Endothelial cell of umbilical vein (primary cell): ENCODE data around the gene KCNJ5. TPM values are rescaled to one million over a fixed set of nuclear protein-coding genes. Genes with fewer than 3 reads are reported as not detected.

Source experiments
- BruUV-seq: library from RNA; stranded (reverse); fragments of 400-500 nt; replicated peaks from 2 replicates; lab custom pipeline; 2021; lab: Mats Ljungman, UMichigan
- CTCF ChIA-PET: fragments of 300-600, 350-600 bp; sonication (Branson Sonifier 250); formaldehyde crosslinking; loops from one replicate; lab custom pipeline; 2021; ENCODE audit warnings: antibody characterized with exemption, inconsistent platforms; lab: Charles Lee
- POLR2A ChIA-PET: fragments of 300-600, 350-600 bp; sonication (Branson Sonifier 250); formaldehyde crosslinking; loops from one replicate; lab custom pipeline; 2021; ENCODE audit warnings: antibody characterized with exemption, inconsistent platforms; lab: Charles Lee
- DNase-seq: peaks from one replicate; pipeline ENCODE4 v3.0.0-alpha.2; 2011; ENCODE audit warnings: low read depth, low spot score
- FAIRE-seq: peaks from 2 replicates; lab custom pipeline; 2011; peaks lifted over from hg19 to GRCh38; lab: Jason Lieb, UNC
- H2AFZ ChIP-seq: 2 replicates; pipeline ENCODE4 v1.6.0; 2012; ENCODE audit warnings: low read depth, low read length, control low read depth, inconsistent platforms
- H3K27ac ChIP-seq: 2 replicates; pipeline ENCODE4 v1.5.1; 2011; ENCODE audit warnings: low read depth, mild to moderate bottlenecking, control low read depth, low read length, moderate library complexity; ENCODE audit not compliant: insufficient read depth
- H3K27me3 ChIP-seq, 2 experiments: 2 replicates each; pipeline versions ENCODE4 v1.6.0 to v1.6.1; 2011; ENCODE audit warnings: low read length in 2 of 2, mixed read lengths in 1 of 2; ENCODE audit not compliant: control insufficient read depth in 2 of 2, insufficient read depth in 2 of 2
- H3K36me3 ChIP-seq, 2 experiments: 2 replicates in 1 of 2; 3 replicates in 1 of 2; pipeline ENCODE4 v1.5.1; 2011; ENCODE audit warnings: low read length in 2 of 2, mild to moderate bottlenecking in 1 of 2, moderate library complexity in 1 of 2; ENCODE audit not compliant: control insufficient read depth in 2 of 2, insufficient read depth in 2 of 2; ENCODE audit errors: extremely low read depth in 1 of 2
- H3K4me1 ChIP-seq: 3 replicates; pipeline ENCODE4 v1.5.1; 2011; ENCODE audit warnings: mild to moderate bottlenecking, low read length; ENCODE audit not compliant: control insufficient read depth, insufficient read depth; ENCODE audit errors: extremely low read depth
- H3K4me2 ChIP-seq: 2 replicates; pipeline ENCODE4 v1.6.1; 2011; ENCODE audit warnings: low read length, control low read depth, mixed read lengths; ENCODE audit not compliant: insufficient read depth
- H3K4me3 ChIP-seq, 3 experiments: fragments of 200-600 bp in 1 of 3; sonication (generic), shearing (Covaris generic) in 1 of 3; replicated peaks in 1 of 3; 2 replicates each; pipeline ENCODE4 v1.5.1; 2011 to 2016; ENCODE audit warnings: control low read depth in 3 of 3, low read length in 3 of 3, mild to moderate bottlenecking in 2 of 3, inconsistent platforms in 1 of 3, low read depth in 1 of 3, moderate library complexity in 1 of 3; ENCODE audit not compliant: insufficient read depth in 1 of 3
- H3K79me2 ChIP-seq: 2 replicates; pipeline ENCODE4 v1.6.0; 2012; ENCODE audit warnings: low read length, inconsistent platforms; ENCODE audit not compliant: control insufficient read depth, insufficient read depth
- H3K9ac ChIP-seq: replicated peaks from 2 replicates; pipeline ENCODE3; 2011; ENCODE audit warnings: low read length, control low read depth; ENCODE audit not compliant: insufficient read depth; ENCODE audit errors: extremely low read depth
- H3K9me1 ChIP-seq: replicated peaks from 3 replicates; pipeline ENCODE4 v1.6.0; 2011; ENCODE audit warnings: mild to moderate bottlenecking, low read length; ENCODE audit not compliant: control insufficient read depth, insufficient read depth; ENCODE audit errors: extremely low read depth
- H3K9me3 ChIP-seq: replicated peaks from 2 replicates; pipeline ENCODE4 v1.5.1; 2012; ENCODE audit warnings: low read length, inconsistent platforms; ENCODE audit not compliant: control insufficient read depth, insufficient read depth
- H4K20me1 ChIP-seq: replicated peaks from 2 replicates; pipeline ENCODE3; 2011; ENCODE audit warnings: mild to moderate bottlenecking, low read length; ENCODE audit not compliant: control insufficient read depth, insufficient read depth; ENCODE audit errors: extremely low read depth
- CTCF ChIP-seq, 2 donors: IDR thresholded peaks; 1 replicate in 1 of 2; 2 replicates in 1 of 2; pipeline ENCODE4 v1.5.1; 2011; ENCODE audit warnings: low read length in 2 of 2, mild to moderate bottlenecking in 2 of 2, moderate library complexity in 2 of 2, control low read depth in 1 of 2, inconsistent platforms in 1 of 2, low read depth in 1 of 2; ENCODE audit not compliant: insufficient read depth in 1 of 2; ENCODE audit errors: extremely low read depth in 1 of 2
- EZH2 ChIP-seq: IDR thresholded peaks from 2 replicates; pipeline ENCODE4 v1.6.1; 2012; ENCODE audit warnings: borderline replicate concordance, low read depth, mild to moderate bottlenecking, moderate library complexity, low read length, inconsistent platforms; ENCODE audit not compliant: severe bottlenecking
- FOS ChIP-seq: IDR thresholded peaks from 2 replicates; pipeline ENCODE4 v1.6.1; 2011; ENCODE audit warnings: mild to moderate bottlenecking, low read length, moderate library complexity, borderline replicate concordance; ENCODE audit not compliant: insufficient read depth
- GATA2 ChIP-seq: IDR thresholded peaks from 2 replicates; pipeline ENCODE4 v1.7.0; 2011; ENCODE audit warnings: low read depth, mild to moderate bottlenecking, moderate library complexity, mixed read lengths, low read length; ENCODE audit not compliant: insufficient read length, insufficient read depth
- JUN ChIP-seq: IDR thresholded peaks from 2 replicates; pipeline ENCODE4 v1.6.1; 2011; ENCODE audit warnings: borderline replicate concordance, low read depth; ENCODE audit not compliant: insufficient read length, insufficient read depth
- MAX ChIP-seq: IDR thresholded peaks from 2 replicates; pipeline ENCODE4 v1.6.1; 2011; ENCODE audit not compliant: insufficient read depth, insufficient read length
- MYC ChIP-seq: IDR thresholded peaks from one replicate; pipeline ENCODE4 v1.6.1; 2011; ENCODE audit warnings: mild to moderate bottlenecking, low read depth, low read length
- POLR2A ChIP-seq: IDR thresholded peaks from 2 replicates; pipeline ENCODE4 v1.6.1; 2012; ENCODE audit warnings: low read depth, mild to moderate bottlenecking, control low read depth, low read length
- POLR2AphosphoS5 ChIP-seq: IDR thresholded peaks from 2 replicates; pipeline ENCODE4 v1.6.1; 2012; ENCODE audit warnings: low read depth, mild to moderate bottlenecking, control low read depth, low read length, moderate library complexity; ENCODE audit not compliant: insufficient read depth
- dilution Hi-C: fragments of 300-500 bp; cut with MboI; formaldehyde crosslinking; loops from one replicate; pipeline ENCODE4 v1.15.0; 2019; ENCODE audit warnings: low sequenced_read_pairs; ENCODE audit not compliant: extremely low pct_ligation_motif_present
- intact Hi-C: fragments of 100-400 bp; cut with micrococcal nuclease; formaldehyde crosslinking; loops from one replicate; pipeline ENCODE4 v1.10.0; 2022
- polyA plus RNA-seq, 4 experiments: library from polyadenylated mRNA; depleted of rRNA in 3 of 4; stranded (reverse) in 3 of 4; unstranded in 1 of 4; fragments of >200 nt; gene quantifications; 2 replicates each; pipeline versions ENCODE4 v1.2.1 to v1.2.3, GENCODE V29; 2011 to 2012; ENCODE audit warnings: missing spikeins in 1 of 4
- total RNA-seq: library from RNA; stranded (reverse); gene quantifications from 2 replicates; pipeline ENCODE4 v1.2.3, GENCODE V29; 2021

The KCNJ5 gene
- total and polyA plus RNA-seq, 2 donors (not counting 3 experiments of a cell fraction or from before 2014, with no cell fraction given): 0.13 TPM; not detected in 1

- FAIRE-seq (no peak), DNase-seq (no peak)
- H3K79me2 ChIP-seq: no peaks in the 10 kb centered on the region
- peaks cover 1 to 3% of the 10 kb centered on the region in 2 experiments for H3K27me3 ChIP-seq
- H4K20me1 ChIP-seq: no peaks in the 10 kb centered on the region
- dilution Hi-C loops (no loop called here), intact Hi-C loops (no loop called here)
- H3K27ac ChIP-seq: no peak overlapping the region
- no peak for TF ChIP-seq EZH2
- TF ChIP-seq POLR2AphosphoS5: no peak
- no peak for TF ChIP-seq CTCF (IDR thresholded peaks at IDR 0.05; ENCODE audit: extremely low read depth in 1 of 2, insufficient read depth in 1 of 2, low read depth in 1 of 2, low read length in 2 of 2)
- TF ChIP-seq FOS: no peak
- TF ChIP-seq JUN: no peak
- no peak for TF ChIP-seq GATA2
- TF ChIP-seq MAX: no peak
- TF ChIP-seq MYC: no peak
- TF ChIP-seq POLR2A: no peak
- CTCF ChIA-PET: interaction anchor here (3.6 to 17.4 kb wide), 2 partner anchors 10 to 58 kb away, joined by 18 to 951 read pairs; partner anchors contain the start of gene KCNJ5
- no peaks in the 10 kb centered on the region for H3K4me1 ChIP-seq
- H3K9me3 ChIP-seq: no peaks in the 10 kb centered on the region
- no peak overlapping the region for H3K4me2 ChIP-seq
- H3K9me1 ChIP-seq: no peaks in the 10 kb centered on the region
- POLR2A ChIA-PET: no interaction called here
- H3K36me3 ChIP-seq: no peaks in the 10 kb centered on the region
- no TSS peak for BruUV-seq
- H2AFZ ChIP-seq: no peak overlapping the region
- H3K4me3 ChIP-seq: no peak overlapping the region
- H3K9ac ChIP-seq: no peak overlapping the region
These were observed 55.5 kb downstream of the KCNJ5 start for GRCh38 chr11:128946648-128947047.
